ENCODE data around the gene TPRX1.
"Not testable (repeated sequence)": the region's sequence is repeated elsewhere in the genome, so short reads cannot be mapped to it uniquely, and the experiment has no call there.

Gene TPRX1

GRCh38 chr19:47798904-47799266 lies 5.5 kb downstream of the TPRX1 start:
- no peak for DNase-seq

GRCh38 chr19:47797996-47798903 lies 6.1 kb downstream of the TPRX1 start:
- DNase-seq: no peak

GRCh38 chr19:47796785-47797184 lies 7.6 kb downstream of the TPRX1 start:
- no peak for DNase-seq

- DNase-seq: no peak
These were observed 9.8 kb downstream of the TPRX1 start for GRCh38 chr19:47794526-47794925.

GRCh38 chr19:47792616-47793015 lies 11.7 kb downstream of the TPRX1 start:
- no peak for DNase-seq

- DNase-seq: peak; percentile 84
These were observed 13.9 kb downstream of the TPRX1 start for GRCh38 chr19:47790398-47790814.

GRCh38 chr19:47789811-47790210 lies 14.5 kb downstream of the TPRX1 start:
- DNase-seq: not testable (repeated sequence)

GRCh38 chr19:47787307-47787706 lies 17.0 kb downstream of the TPRX1 start:
- DNase-seq: not testable (repeated sequence)

- DNase-seq: no peak
These were observed 17.8 kb downstream of the TPRX1 start for GRCh38 chr19:47786566-47786965.

- no peak for DNase-seq
These were observed 22.6 kb downstream of the TPRX1 start for GRCh38 chr19:47781590-47782262.

GRCh38 chr19:47780215-47780551 lies 24.2 kb downstream of the TPRX1 start:
- no peak for DNase-seq

GRCh38 chr19:47779524-47780214 lies 24.7 kb downstream of the TPRX1 start:
- no peak for DNase-seq

GRCh38 chr19:47778954-47779351 lies 25.4 kb downstream of the TPRX1 start:
- no peak for DNase-seq

- peak; percentile 71 for DNase-seq
These were observed 26.1 kb downstream of the TPRX1 start, which contains the start of gene SELENOW for GRCh38 chr19:47778049-47778953. Gene SELENOW (plus strand): TSS chr19:47778703. CDS start chr19:47778786, 83 bp downstream.

- DNase-seq: not testable (repeated sequence)
These were observed 26.9 kb downstream of the TPRX1 start for GRCh38 chr19:47777245-47778048.

GRCh38 chr19:47776568-47776967 lies 27.8 kb downstream of the TPRX1 start:
- no peak for DNase-seq

- DNase-seq: not testable (repeated sequence)
These were observed 33.1 kb downstream of the TPRX1 start for GRCh38 chr19:47771291-47771690.

GRCh38 chr19:47769534-47769933 lies 34.8 kb downstream of the TPRX1 start:
- DNase-seq: no peak

GRCh38 chr19:47768604-47769003 lies 35.7 kb downstream of the TPRX1 start:
- no peak for DNase-seq

- no peak for DNase-seq
These were observed 37.0 kb downstream of the TPRX1 start for GRCh38 chr19:47767349-47767748.

GRCh38 chr19:47766670-47767069 lies 37.7 kb downstream of the TPRX1 start:
- no peak for DNase-seq

GRCh38 chr19:47766359-47766620 lies 38.1 kb downstream of the TPRX1 start:
- DNase-seq: no peak

Measured in effector CD8-positive, alpha-beta T cell (primary cell).